ENCODE results near the gene CTPS2.
A peak's percentile ranks its signal among the peaks of the same experiment; 100 is the strongest.

The CTPS2 gene

DNA sequence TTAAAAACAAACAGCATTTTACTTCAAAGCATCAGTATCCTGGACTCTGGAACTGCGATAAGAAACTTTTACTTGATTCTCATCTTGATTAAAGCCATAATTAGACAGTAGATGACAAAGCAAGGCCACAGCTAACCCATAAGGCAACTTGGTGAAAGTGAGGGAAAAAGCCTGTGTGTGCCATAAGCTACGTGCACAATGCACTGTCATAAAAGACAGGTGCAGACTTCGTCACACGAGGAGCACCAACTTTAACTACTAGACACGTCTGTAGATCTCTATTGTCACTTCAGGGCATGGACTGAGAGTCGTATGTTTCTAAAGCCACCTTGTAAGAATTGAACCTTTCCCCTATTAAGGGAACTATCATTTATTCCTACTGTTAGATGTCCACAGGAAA, 13.1 kb downstream of the CTPS2 start:
- intact Hi-C loops (cut with DNase I; ENCODE audit: low total_unique reads): no loop called here
- Histone ChIP-seq H3K27me3 (no peaks in the 10 kb centered on the region), H3K9me3 (no peaks in the 10 kb centered on the region), H3K4me1 (no peaks in the 10 kb centered on the region), H3K27ac (no peak overlapping the region), H3K36me3 (peaks cover 0 to 11% (median 0%) of the 10 kb centered on the region in 3 donors), H3K4me3 (no peak overlapping the region)
- TF ChIP-seq, protein P1, sequence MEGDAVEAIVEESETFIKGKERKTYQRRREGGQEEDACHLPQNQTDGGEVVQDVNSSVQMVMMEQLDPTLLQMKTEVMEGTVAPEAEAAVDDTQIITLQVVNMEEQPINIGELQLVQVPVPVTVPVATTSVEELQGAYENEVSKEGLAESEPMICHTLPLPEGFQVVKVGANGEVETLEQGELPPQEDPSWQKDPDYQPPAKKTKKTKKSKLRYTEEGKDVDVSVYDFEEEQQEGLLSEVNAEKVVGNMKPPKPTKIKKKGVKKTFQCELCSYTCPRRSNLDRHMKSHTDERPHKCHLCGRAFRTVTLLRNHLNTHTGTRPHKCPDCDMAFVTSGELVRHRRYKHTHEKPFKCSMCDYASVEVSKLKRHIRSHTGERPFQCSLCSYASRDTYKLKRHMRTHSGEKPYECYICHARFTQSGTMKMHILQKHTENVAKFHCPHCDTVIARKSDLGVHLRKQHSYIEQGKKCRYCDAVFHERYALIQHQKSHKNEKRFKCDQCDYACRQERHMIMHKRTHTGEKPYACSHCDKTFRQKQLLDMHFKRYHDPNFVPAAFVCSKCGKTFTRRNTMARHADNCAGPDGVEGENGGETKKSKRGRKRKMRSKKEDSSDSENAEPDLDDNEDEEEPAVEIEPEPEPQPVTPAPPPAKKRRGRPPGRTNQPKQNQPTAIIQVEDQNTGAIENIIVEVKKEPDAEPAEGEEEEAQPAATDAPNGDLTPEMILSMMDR (IDR thresholded peaks at IDR 0.05): no peak
- DNase-seq: no peak

DNA sequence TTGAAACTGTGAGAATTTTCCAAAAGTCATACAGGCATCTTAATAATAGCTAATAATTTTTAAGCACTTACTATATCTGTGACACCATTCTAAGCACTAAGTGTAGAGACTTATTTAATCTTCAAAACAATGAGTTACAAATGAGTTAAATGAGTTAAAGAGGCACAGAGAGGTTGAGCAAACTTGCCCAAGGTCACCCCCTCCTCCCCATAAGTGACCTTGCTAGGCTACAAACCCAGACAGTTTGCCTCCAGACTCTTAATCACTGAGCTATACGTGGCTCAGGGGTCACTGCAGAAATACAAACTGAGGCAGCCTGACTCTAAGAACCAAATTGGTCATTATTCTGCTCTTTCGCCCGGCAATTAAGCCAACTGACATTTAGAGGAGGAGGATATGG, 15.5 kb downstream of the CTPS2 start:
- TF ChIP-seq, protein P1 (IDR thresholded peaks at IDR 0.05): no peak
- Histone ChIP-seq H3K4me3 (no peak overlapping the region), H3K36me3 (peaks cover 0 to 26% (median 12%) of the 10 kb centered on the region in 3 donors), H3K4me1 (no peaks in the 10 kb centered on the region), H3K9me3 (no peaks in the 10 kb centered on the region), H3K27me3 (no peaks in the 10 kb centered on the region), H3K27ac (no peak overlapping the region)
- intact Hi-C loops (cut with DNase I; ENCODE audit: low total_unique reads): no loop called here
- no peak for DNase-seq

DNA sequence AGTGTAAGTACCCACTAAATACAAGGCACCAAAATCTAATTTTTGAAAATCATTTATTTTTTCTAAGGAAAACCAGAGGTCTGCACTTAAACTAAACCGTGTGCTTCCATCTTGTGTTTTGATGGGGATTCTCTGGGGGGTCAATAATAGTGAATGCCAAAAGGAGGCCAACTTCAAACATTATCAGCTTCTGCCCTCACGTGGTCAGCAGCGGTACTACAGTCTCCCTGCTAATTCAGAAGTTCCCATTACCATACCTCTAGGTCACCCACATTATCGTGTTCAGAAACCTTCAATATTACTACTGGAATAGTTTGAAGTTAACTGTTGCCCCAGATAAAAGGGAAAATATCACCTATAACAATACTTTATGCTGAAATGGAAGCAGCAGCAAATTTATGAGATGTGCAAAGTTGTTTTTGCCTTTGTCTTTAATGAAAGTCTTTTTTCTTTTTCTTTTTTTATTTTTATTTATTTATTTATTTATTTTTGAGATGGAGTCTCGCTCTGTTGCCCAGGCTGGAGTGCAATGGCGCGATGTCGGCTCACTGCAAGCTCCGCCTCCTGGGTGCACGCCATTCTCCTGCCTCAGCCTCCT, 17.3 kb downstream of the CTPS2 start:
- intact Hi-C loops (cut with DNase I; ENCODE audit: low total_unique reads): no loop called here
- H3K27me3 ChIP-seq: no peaks in the 10 kb centered on the region
- H3K4me1 ChIP-seq: no peaks in the 10 kb centered on the region
- H3K27ac ChIP-seq: no peak overlapping the region
- H3K36me3 ChIP-seq: peaks cover 0 to 38% (median 20%) of the 10 kb centered on the region in 3 donors
- no peaks in the 10 kb centered on the region for H3K9me3 ChIP-seq
- H3K4me3 ChIP-seq: no peak overlapping the region
- TF ChIP-seq, protein P1 (IDR thresholded peaks at IDR 0.05): peak; percentile 55 to 69
- peak; percentile 67 to 73 for DNase-seq

DNA sequence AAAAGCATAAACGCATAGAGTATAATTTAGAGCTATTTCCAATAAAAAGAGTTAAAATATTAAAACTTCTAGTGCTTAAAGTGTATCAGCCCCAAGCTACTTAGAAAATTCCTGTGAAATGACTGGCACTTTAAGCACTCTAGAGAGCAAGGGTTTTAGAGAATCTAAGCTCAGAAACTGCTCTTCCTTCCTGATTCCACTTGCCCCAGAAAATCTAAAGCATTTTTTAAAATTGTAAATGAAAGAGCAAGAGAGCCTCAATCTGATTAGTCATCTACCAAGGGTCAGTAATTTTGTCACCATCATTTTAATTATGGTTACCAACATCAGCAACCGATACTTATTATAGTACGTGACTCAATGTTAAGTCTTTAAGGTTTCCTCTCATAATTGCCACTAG, 25.0 kb downstream of the CTPS2 start:
- H3K4me3 ChIP-seq: no peak overlapping the region
- H3K27me3 ChIP-seq: no peaks in the 10 kb centered on the region
- intact Hi-C loops (cut with DNase I; ENCODE audit: low total_unique reads): no loop called here
- TF ChIP-seq, protein P1 (IDR thresholded peaks at IDR 0.05): no peak
- no peaks in the 10 kb centered on the region for H3K9me3 ChIP-seq
- no peak overlapping the region for H3K27ac ChIP-seq
- no peak for DNase-seq
- no peaks in the 10 kb centered on the region for H3K4me1 ChIP-seq
- peaks cover 3 to 46% (median 38%) of the 10 kb centered on the region in 3 donors for H3K36me3 ChIP-seq

DNA sequence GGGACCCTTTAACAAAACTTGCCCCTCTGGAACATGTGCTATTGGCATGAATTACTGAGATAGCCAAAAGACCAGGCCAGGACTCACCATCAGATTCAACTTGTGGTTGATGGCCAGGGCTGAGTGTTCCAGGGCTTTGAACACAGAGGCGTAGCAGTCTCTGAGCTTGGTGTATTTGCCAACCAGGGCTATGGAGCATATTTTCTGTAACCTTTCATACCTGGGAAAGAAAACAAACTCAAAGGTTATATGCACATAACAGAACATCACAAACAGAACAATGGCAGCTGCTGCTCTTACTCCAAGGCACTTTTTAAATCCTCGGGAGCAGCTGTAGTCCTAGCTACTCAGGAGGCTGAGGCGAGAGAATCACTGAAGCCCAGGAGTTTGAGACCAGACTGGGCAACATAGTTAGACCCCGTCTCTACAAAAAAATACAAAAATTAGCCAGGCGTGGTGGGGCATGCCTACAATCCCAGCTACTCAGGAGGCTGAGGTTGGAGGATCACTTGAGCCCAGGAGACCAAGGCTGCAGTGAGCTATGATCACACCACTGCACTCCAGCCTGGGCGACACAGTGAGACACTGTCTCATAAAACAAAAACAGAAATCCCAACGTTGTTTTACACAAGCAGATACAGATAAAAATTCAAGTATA, 29.3 kb downstream of the CTPS2 start:
- intact Hi-C loops (cut with DNase I; ENCODE audit: low total_unique reads): no loop called here
- Histone ChIP-seq H3K27me3 (no peaks in the 10 kb centered on the region), H3K36me3 (peaks cover 10 to 55% (median 36%) of the 10 kb centered on the region in 3 donors), H3K4me1 (no peaks in the 10 kb centered on the region), H3K27ac (no peak overlapping the region), H3K4me3 (no peak overlapping the region), H3K9me3 (no peaks in the 10 kb centered on the region)
- TF ChIP-seq, protein P1 (IDR thresholded peaks at IDR 0.05): no peak
- no peak for DNase-seq
